ENCODE measurements around the gene DFFA. TPM values are rescaled to one million over a fixed set of nuclear protein-coding genes. Genes with fewer than 3 reads are reported as not detected.

Gene DFFA
- total and polyA plus RNA-seq, 9 of the 15 experiments (the other 6 are each of a cell fraction or from before 2014, with no cell fraction given), result 39.6 to 74.8 (median 59.2) TPM

DNA sequence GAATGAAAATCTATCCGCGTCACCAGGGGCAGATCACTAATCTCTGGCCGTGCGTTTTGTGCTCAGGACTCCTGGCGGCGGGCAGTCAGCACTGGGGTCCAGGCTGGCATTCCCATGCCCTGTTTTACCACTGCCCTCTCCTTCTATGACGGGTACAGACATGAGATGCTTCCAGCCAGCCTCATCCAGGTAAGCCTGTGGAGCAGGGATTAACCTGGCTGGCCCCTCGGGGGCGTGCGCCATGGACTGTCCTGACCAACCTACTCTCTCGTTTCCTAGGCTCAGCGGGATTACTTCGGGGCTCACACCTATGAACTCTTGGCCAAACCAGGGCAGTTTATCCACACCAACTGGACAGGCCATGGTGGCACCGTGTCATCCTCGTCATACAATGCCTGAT is 53.0 kb downstream of the DFFA start:
- 94% methylated on average over 15 of the region's 15 CpGs for WGBS (ENCODE audit: insufficient coverage, low coverage, missing lambda C conversion rate)
- no peak overlapping the region for H2AFZ ChIP-seq (ENCODE audit: low read depth, low read length)
- H3K79me2 ChIP-seq (ENCODE audit: control insufficient read depth, insufficient read depth, low read length), result peaks cover 9% of the 10 kb centered on the region; the same call in 2 of the 3 replicates
- H3K36me3 ChIP-seq (ENCODE audit: control insufficient read depth, insufficient read depth, low read length), result peaks cover 71% of the 10 kb centered on the region
- DNase-seq (ENCODE audit: extremely low read depth in 1 of 4, low spot score in 3 of 4) (no peak), ATAC-seq (no peak), FAIRE-seq (no peak)
- H3K9ac ChIP-seq (ENCODE audit: insufficient read depth in 1 of 2, low read depth in 2 of 2, low read length in 2 of 2), result 0 out of 4 replicates have a peak overlapping the region, but pooled peaks of 1 of the 2 experiments have one; percentile 35
- no peaks in the 10 kb centered on the region; the same call in 1 of the 2 replicates for H4K20me1 ChIP-seq (replicated peaks; ENCODE audit: control insufficient read depth, insufficient read depth, low read length)
- no peaks in the 10 kb centered on the region for H3K9me3 ChIP-seq (replicated peaks; ENCODE audit: control insufficient read depth, insufficient read depth, low read depth, low read length)
- no peaks in the 10 kb centered on the region for H3K27me3 ChIP-seq (ENCODE audit: control insufficient read depth in 2 of 2, insufficient read depth in 2 of 2, low read length in 2 of 2)
- H3K9me1 ChIP-seq (ENCODE audit: control insufficient read depth, insufficient read depth, low read length), result no peaks in the 10 kb centered on the region
- intact Hi-C loops (cut with micrococcal nuclease) (no loop called here), in situ Hi-C loops (cut with MboI) (no loop called here)
- peaks cover 9 to 14% of the 10 kb centered on the region in 2 experiments; a peak in 4 of 5 replicates for H3K4me1 ChIP-seq (replicated peaks in 1 of 2; ENCODE audit: control insufficient read depth in 2 of 2, insufficient read depth in 2 of 2, low read length in 2 of 2)
- H3K27ac ChIP-seq (ENCODE audit: extremely low read depth, low read depth, low read length), result no peak overlapping the region
- ChIA-PET CTCF (ENCODE audit: low intra/inter-chr PET ratio) (no interaction called here), POLR2A (no interaction called here)
- TF ChIP-seq IFI16 (CRISPR knock-in tag; IDR thresholded peaks at IDR 0.05) (no peak), POLR2B (IDR thresholded peaks at IDR 0.05; ENCODE audit: low read depth, partially characterized antibody) (no peak), ZNF76 (CRISPR knock-in tag; IDR thresholded peaks at IDR 0.05; ENCODE audit: borderline replicate concordance) (no peak), POLR2G (IDR thresholded peaks at IDR 0.05; ENCODE audit: low read depth, low read length) (0 out of 2 replicates have a peak, but pooled peaks have one; percentile 39), HCFC1 (IDR thresholded peaks at IDR 0.05; ENCODE audit: low read depth, low read length) (no peak), ZNF408 (CRISPR knock-in tag; IDR thresholded peaks at IDR 0.05; ENCODE audit: low read depth) (no peak), ZSCAN29 (IDR thresholded peaks at IDR 0.05) (no peak), RBFOX2 (IDR thresholded peaks at IDR 0.05; ENCODE audit: low read depth, low read length) (peak; percentile 41; the same call in 1 of the 2 replicates), TBL1XR1 (IDR thresholded peaks at IDR 0.05; ENCODE audit: low read length in 2 of 2) (no peak), MYC (IDR thresholded peaks at IDR 0.05; ENCODE audit: low read depth, low read length) (no peak), MYC (CRISPR knock-in tag; IDR thresholded peaks at IDR 0.05; ENCODE audit: borderline replicate concordance, low read depth) (no peak)
- TF ChIP-seq, protein P1, sequence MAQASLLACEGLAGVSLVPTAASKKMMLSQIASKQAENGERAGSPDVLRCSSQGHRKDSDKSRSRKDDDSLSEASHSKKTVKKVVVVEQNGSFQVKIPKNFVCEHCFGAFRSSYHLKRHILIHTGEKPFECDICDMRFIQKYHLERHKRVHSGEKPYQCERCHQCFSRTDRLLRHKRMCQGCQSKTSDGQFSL (CRISPR knock-in tag; IDR thresholded peaks at IDR 0.05), result no peak
- TF ChIP-seq, protein P1 (tag; IDR thresholded peaks at IDR 0.05), result no peak
- TF ChIP-seq, protein P2, sequence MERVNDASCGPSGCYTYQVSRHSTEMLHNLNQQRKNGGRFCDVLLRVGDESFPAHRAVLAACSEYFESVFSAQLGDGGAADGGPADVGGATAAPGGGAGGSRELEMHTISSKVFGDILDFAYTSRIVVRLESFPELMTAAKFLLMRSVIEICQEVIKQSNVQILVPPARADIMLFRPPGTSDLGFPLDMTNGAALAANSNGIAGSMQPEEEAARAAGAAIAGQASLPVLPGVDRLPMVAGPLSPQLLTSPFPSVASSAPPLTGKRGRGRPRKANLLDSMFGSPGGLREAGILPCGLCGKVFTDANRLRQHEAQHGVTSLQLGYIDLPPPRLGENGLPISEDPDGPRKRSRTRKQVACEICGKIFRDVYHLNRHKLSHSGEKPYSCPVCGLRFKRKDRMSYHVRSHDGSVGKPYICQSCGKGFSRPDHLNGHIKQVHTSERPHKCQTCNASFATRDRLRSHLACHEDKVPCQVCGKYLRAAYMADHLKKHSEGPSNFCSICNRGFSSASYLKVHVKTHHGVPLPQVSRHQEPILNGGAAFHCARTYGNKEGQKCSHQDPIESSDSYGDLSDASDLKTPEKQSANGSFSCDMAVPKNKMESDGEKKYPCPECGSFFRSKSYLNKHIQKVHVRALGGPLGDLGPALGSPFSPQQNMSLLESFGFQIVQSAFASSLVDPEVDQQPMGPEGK (CRISPR knock-in tag; IDR thresholded peaks at IDR 0.05; ENCODE audit: borderline replicate concordance), result no peak
- TF ChIP-seq, protein P3, sequence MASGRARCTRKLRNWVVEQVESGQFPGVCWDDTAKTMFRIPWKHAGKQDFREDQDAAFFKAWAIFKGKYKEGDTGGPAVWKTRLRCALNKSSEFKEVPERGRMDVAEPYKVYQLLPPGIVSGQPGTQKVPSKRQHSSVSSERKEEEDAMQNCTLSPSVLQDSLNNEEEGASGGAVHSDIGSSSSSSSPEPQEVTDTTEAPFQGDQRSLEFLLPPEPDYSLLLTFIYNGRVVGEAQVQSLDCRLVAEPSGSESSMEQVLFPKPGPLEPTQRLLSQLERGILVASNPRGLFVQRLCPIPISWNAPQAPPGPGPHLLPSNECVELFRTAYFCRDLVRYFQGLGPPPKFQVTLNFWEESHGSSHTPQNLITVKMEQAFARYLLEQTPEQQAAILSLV (tag; IDR thresholded peaks at IDR 0.05), result no peak
- TF ChIP-seq, protein P4, sequence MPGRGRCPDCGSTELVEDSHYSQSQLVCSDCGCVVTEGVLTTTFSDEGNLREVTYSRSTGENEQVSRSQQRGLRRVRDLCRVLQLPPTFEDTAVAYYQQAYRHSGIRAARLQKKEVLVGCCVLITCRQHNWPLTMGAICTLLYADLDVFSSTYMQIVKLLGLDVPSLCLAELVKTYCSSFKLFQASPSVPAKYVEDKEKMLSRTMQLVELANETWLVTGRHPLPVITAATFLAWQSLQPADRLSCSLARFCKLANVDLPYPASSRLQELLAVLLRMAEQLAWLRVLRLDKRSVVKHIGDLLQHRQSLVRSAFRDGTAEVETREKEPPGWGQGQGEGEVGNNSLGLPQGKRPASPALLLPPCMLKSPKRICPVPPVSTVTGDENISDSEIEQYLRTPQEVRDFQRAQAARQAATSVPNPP (IDR thresholded peaks at IDR 0.05; ENCODE audit: borderline replicate concordance, insufficient read depth, insufficient read length), result no peak
- no peak overlapping the region for H3K4me3 ChIP-seq
- BruUV-seq (replicated peaks), result no TSS peak
- H3K4me2 ChIP-seq (ENCODE audit: insufficient read depth, low read length), result no peak overlapping the region

All from K562 (cell line).